HepG2 (cell line): ENCODE measurements around the gene MYPN. TPM values are rescaled to one million over a fixed set of nuclear protein-coding genes. Genes with fewer than 3 reads are reported as not detected.

Experiments
- ATAC-seq: fragments of 200-7000 bp; cut with Tn5 transposase; 3 replicates; pipeline ENCODE4 v1.9.1; 2020; ENCODE audit warnings: mild to moderate bottlenecking, moderate library complexity
- BruUV-seq: library from RNA; stranded (reverse); fragments of 400-500 nt; replicated peaks from 2 replicates; lab custom pipeline; 2021; lab: Mats Ljungman, UMichigan
- CTCF ChIA-PET: fragments of 300-600 bp; formaldehyde crosslinking; extraction: SDS; loops from one replicate; lab custom pipeline; 2021; ENCODE audit warnings: low total read pairs, inconsistent platforms, low intra/inter-chr PET ratio; lab: Yijun Ruan, JAX
- POLR2A ChIA-PET: fragments of 350-600 bp; sonication (Branson Sonifier 250); formaldehyde crosslinking; loops from one replicate; lab custom pipeline; 2020; ENCODE audit warnings: antibody characterized with exemption, inconsistent platforms; lab: Yijun Ruan, JAX
- DNase-seq: peaks from one replicate; pipeline ENCODE4 v3.0.0-alpha.2; 2015; ENCODE audit warnings: low spot score
- FAIRE-seq: peaks from 3 replicates; lab custom pipeline; 2011; peaks lifted over from hg19 to GRCh38; lab: Jason Lieb, UNC
- H2AFZ ChIP-seq: one replicate; pipeline ENCODE4 v1.6.1; 2011; ENCODE audit warnings: low read length, inconsistent platforms
- H3K27ac ChIP-seq: fragments of 300-600 bp; 3 replicates; pipeline ENCODE4 v1.8.0; 2011; ENCODE audit warnings: mixed run types, mild to moderate bottlenecking, mixed read lengths, low read length, inconsistent platforms; ENCODE audit not compliant: insufficient read depth; ENCODE audit errors: extremely low read length
- H3K27me3 ChIP-seq, 2 experiments: fragments of 200-600 bp in 1 of 2; 2 replicates in 1 of 2; 3 replicates in 1 of 2; pipeline versions ENCODE4 v1.6.0 to v1.8.0; 2011; ENCODE audit warnings: low read length in 2 of 2, mild to moderate bottlenecking in 2 of 2, moderate library complexity in 2 of 2, inconsistent platforms in 1 of 2; ENCODE audit not compliant: insufficient read depth in 2 of 2, control insufficient read depth in 1 of 2
- H3K36me3 ChIP-seq, 2 experiments: fragments of 200-600 bp in 1 of 2; replicated peaks in 1 of 2; 2 replicates in 1 of 2; 3 replicates in 1 of 2; pipeline versions ENCODE4 v1.5.1 to v1.8.0; 2011; ENCODE audit warnings: low read length in 2 of 2, inconsistent platforms in 1 of 2; ENCODE audit not compliant: insufficient read depth in 2 of 2, control insufficient read depth in 1 of 2
- H3K4me1 ChIP-seq: 2 replicates; pipeline ENCODE4 v1.5.1; 2012; ENCODE audit warnings: low read length, inconsistent platforms; ENCODE audit not compliant: insufficient read depth
- H3K4me2 ChIP-seq: 2 replicates; pipeline ENCODE4 v1.6.0; 2011; ENCODE audit warnings: low read depth, low read length, inconsistent platforms
- H3K4me3 ChIP-seq, 3 experiments: fragments of 200-600 bp in 1 of 3; sonication (generic), shearing (Covaris generic) in 1 of 3; replicated peaks in 1 of 3; 2 replicates each; pipeline ENCODE4 v1.5.1; 2011 to 2016; ENCODE audit warnings: low read length in 3 of 3, inconsistent platforms in 2 of 3, low read depth in 2 of 3, mild to moderate bottlenecking in 2 of 3, control low read depth in 1 of 3, mixed read lengths in 1 of 3; ENCODE audit not compliant: insufficient read depth in 1 of 3
- H3K79me2 ChIP-seq: one replicate; pipeline ENCODE4 v1.6.1; 2011; ENCODE audit warnings: low read length, inconsistent platforms; ENCODE audit not compliant: insufficient read depth
- H3K9ac ChIP-seq: 2 replicates; pipeline ENCODE4 v1.6.0; 2011; ENCODE audit warnings: mild to moderate bottlenecking, low read depth, low read length, inconsistent platforms; ENCODE audit not compliant: insufficient read depth
- H3K9me3 ChIP-seq: 2 replicates; pipeline ENCODE4 v1.5.1; 2012; ENCODE audit warnings: mild to moderate bottlenecking, low read length
- H4K20me1 ChIP-seq: 2 replicates; pipeline ENCODE4 v1.6.0; 2011; ENCODE audit warnings: inconsistent platforms, mild to moderate bottlenecking, low read length, moderate library complexity; ENCODE audit not compliant: insufficient read depth
- NR3C1 ChIP-seq: sonication (generic); formaldehyde crosslinking; IDR thresholded peaks from 2 replicates; pipeline ENCODE4 v1.4.0; 2020; ENCODE audit warnings: missing genetic modification reagents
- PLRG1 ChIP-seq: fragments of 450-650 bp; conservative IDR thresholded peaks from 2 replicates; pipeline ENCODE4 v1.6.1; 2016
- RXRA ChIP-seq: sonication (generic); formaldehyde crosslinking; IDR thresholded peaks from 2 replicates; pipeline ENCODE4 v1.5.1; 2020; ENCODE audit warnings: missing genetic modification reagents
- WGBS: methylation state at CpG from one replicate; pipeline ENCODE4 v1.1.6; 2017; ENCODE audit warnings: low lambda C conversion rate; 5-methylcytosine and 5-hydroxymethylcytosine counted together
- in situ Hi-C: cut with HindIII; loops from 2 replicates; pipeline ENCODE4 v1.10.0; 2017; ENCODE audit warnings: low pct_unique_long_range_greater_than_20kb; ENCODE audit not compliant: extremely low pct_ligation_motif_present
- intact Hi-C: fragments of 100-400 bp; cut with micrococcal nuclease; formaldehyde crosslinking; loops from one replicate; pipeline ENCODE4 v1.10.0; 2022; ENCODE audit not compliant: unreplicated experiment
- polyA plus RNA-seq, 8 experiments: library from polyadenylated mRNA; depleted of rRNA in 3 of 8; stranded (reverse) in 7 of 8; unstranded in 1 of 8; fragments of >200 nt; fragmentation: Illumina TruSeq in 4 of 8; extraction: Trizol in 4 of 8; gene quantifications; 2 replicates each; pipeline versions ENCODE4 v1.2.1 to v1.2.3, GENCODE V29; 2011 to 2016; ENCODE audit warnings: low read depth in 4 of 8, missing spikeins in 1 of 8, mixed read lengths in 1 of 8; ENCODE audit not compliant: insufficient read depth in 1 of 8
- total RNA-seq, 5 experiments: library from RNA; depleted of rRNA; stranded (reverse); fragments of >200 nt; fragmentation: Illumina TruSeq; extraction: Trizol; gene quantifications; 2 replicates each; pipeline ENCODE4 v1.2.3, GENCODE V29; 2016; ENCODE audit warnings: low read depth in 1 of 5
- TF ChIP-seq, protein P1 (sequence below): sonication (generic); formaldehyde crosslinking; IDR thresholded peaks from 2 replicates; pipeline ENCODE4 v1.4.0; 2020; ENCODE audit warnings: missing genetic modification reagents, borderline replicate concordance
- TF ChIP-seq, protein P2 (sequence below): IDR thresholded peaks from 2 replicates; pipeline ENCODE4 v1.6.1; 2016

Gene MYPN
- total and polyA plus RNA-seq, 2 of the 13 experiments (the other 11 are each of a cell fraction or from before 2014, with no cell fraction given): not detected

DNA sequence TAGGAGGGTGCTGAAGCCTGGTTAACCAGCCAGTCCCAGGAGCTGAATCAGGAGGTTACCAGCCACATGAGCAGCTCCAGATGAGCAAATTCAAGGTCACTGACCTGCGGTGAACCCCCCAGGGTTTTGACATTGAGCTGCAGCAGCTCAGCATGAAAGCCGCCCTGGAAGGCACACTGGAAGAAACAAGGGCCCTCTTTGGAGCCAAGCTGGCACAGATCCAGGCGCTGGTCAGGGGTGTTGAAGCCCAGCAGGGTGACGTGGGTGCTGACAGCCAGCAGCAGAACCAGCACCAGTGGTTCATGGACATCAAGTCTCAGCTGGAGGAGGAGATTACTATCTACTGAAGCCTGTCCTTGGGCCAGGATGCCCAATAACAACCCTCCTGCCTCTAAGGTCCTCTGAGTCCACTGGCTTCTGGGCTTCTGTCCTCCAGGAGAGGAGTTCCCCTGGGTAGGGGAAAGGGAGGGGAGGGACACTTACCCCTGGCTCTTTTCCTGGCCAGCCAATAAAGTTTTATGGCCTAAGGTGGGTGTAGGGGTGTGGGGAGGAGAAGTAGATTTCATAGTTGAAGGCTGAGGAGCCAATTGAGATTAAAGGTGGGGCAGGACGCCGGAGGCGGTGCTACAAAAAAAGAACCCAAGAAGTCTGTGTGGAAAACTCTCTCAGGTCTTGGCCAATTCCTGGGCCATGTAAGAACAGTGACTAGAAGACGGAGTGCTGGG is 152.0 kb downstream of the MYPN start:
- H3K4me2 ChIP-seq: no peak overlapping the region
- POLR2A ChIA-PET: no interaction called here
- H3K4me3 ChIP-seq: no peak overlapping the region
- H3K9ac ChIP-seq: no peak overlapping the region
- no TSS peak for BruUV-seq
- peaks cover 6% of the 10 kb centered on the region; the same call in 1 of the 2 replicates for H3K9me3 ChIP-seq
- in situ Hi-C loops: no loop called here
- no peak overlapping the region for H3K27ac ChIP-seq
- intact Hi-C loops: no loop called here
- H3K36me3 ChIP-seq: no peaks in the 10 kb centered on the region
- H2AFZ ChIP-seq: no peak overlapping the region
- TF ChIP-seq NR3C1 (CRISPR knock-in tag) (no peak), RXRA (CRISPR knock-in tag) (peak; percentile 79), PLRG1 (no peak)
- TF ChIP-seq, protein P1, sequence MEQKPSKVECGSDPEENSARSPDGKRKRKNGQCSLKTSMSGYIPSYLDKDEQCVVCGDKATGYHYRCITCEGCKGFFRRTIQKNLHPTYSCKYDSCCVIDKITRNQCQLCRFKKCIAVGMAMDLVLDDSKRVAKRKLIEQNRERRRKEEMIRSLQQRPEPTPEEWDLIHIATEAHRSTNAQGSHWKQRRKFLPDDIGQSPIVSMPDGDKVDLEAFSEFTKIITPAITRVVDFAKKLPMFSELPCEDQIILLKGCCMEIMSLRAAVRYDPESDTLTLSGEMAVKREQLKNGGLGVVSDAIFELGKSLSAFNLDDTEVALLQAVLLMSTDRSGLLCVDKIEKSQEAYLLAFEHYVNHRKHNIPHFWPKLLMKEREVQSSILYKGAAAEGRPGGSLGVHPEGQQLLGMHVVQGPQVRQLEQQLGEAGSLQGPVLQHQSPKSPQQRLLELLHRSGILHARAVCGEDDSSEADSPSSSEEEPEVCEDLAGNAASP: peak; percentile 72; the same call in 1 of the 2 replicates
- TF ChIP-seq, protein P2, sequence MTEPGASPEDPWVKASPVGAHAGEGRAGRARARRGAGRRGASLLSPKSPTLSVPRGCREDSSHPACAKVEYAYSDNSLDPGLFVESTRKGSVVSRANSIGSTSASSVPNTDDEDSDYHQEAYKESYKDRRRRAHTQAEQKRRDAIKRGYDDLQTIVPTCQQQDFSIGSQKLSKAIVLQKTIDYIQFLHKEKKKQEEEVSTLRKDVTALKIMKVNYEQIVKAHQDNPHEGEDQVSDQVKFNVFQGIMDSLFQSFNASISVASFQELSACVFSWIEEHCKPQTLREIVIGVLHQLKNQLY (CRISPR knock-in tag): no peak
- peaks cover 8% of the 10 kb centered on the region; the same call in 1 of the 2 replicates for H3K4me1 ChIP-seq
- H3K79me2 ChIP-seq: no peaks in the 10 kb centered on the region
- FAIRE-seq (no peak), ATAC-seq (peak; percentile 65), DNase-seq (peak; percentile 17)
- CTCF ChIA-PET: no interaction called here
- 90% methylated on average over 4 of the region's 8 CpGs for WGBS
- H4K20me1 ChIP-seq: no peaks in the 10 kb centered on the region
- no peaks in the 10 kb centered on the region for H3K27me3 ChIP-seq

Other genes starting within 250 kb of the MYPN start
- 10.2 and 16.6 TPM in 2 replicates for gene SIRT1, start 224.8 kb upstream of the MYPN start, total RNA-seq (2016; rRNA removed; fragmentation: Illumina TruSeq; extraction: Trizol)
- 7.5 and 9.4 TPM in 2 replicates for gene SIRT1, start 224.8 kb upstream of the MYPN start, polyA plus RNA-seq (2011; rRNA removed)
- gene HERC4, start 34.2 kb upstream of the MYPN start, total RNA-seq (2016; rRNA removed; fragmentation: Illumina TruSeq; extraction: Trizol): 20.0 and 20.2 TPM in 2 replicates
- 9.8 and 10.1 TPM in 2 replicates for gene HERC4, start 34.2 kb upstream of the MYPN start, polyA plus RNA-seq (2011; rRNA removed)
- gene ATOH7, start 122.6 kb downstream of the MYPN start, total RNA-seq (2016; rRNA removed; fragmentation: Illumina TruSeq; extraction: Trizol): 0.07 TPM in 1 of 2 replicates, not detected in the other
- gene ATOH7, start 122.6 kb downstream of the MYPN start, polyA plus RNA-seq (2011; rRNA removed): 0.11 TPM in 1 of 2 replicates, not detected in the other
- gene HNRNPH3, start 222.6 kb downstream of the MYPN start, total RNA-seq (2016; rRNA removed; fragmentation: Illumina TruSeq; extraction: Trizol): 46.0 and 84.5 TPM in 2 replicates
- gene HNRNPH3, start 222.6 kb downstream of the MYPN start, polyA plus RNA-seq (2011; rRNA removed): 31.3 and 47.7 TPM in 2 replicates
- gene PBLD, start 223.4 kb downstream of the MYPN start, total RNA-seq (2016; rRNA removed; fragmentation: Illumina TruSeq; extraction: Trizol): 3.0 and 3.1 TPM in 2 replicates
- 0.42 and 0.52 TPM in 2 replicates for gene PBLD, start 223.4 kb downstream of the MYPN start, polyA plus RNA-seq (2011; rRNA removed)